Caco-2 (cell line): ENCODE data around the gene CDH12. TPM values are rescaled to one million over a fixed set of nuclear protein-coding genes. Genes with fewer than 3 reads are reported as not detected.

Experiments
- BruUV-seq: library from RNA; stranded (reverse); fragments of 400-500 nt; replicated peaks from 2 replicates; lab custom pipeline; 2021; lab: Mats Ljungman, UMichigan
- CTCF ChIA-PET: fragments of 300-600 bp; sonication (Branson Sonifier 250); formaldehyde crosslinking; loops from one replicate; lab custom pipeline; 2022; ENCODE audit warnings: antibody characterized with exemption; lab: Charles Lee
- POLR2A ChIA-PET: fragments of 300-600 bp; sonication (Branson Sonifier 250); formaldehyde crosslinking; loops from one replicate; lab custom pipeline; 2022; ENCODE audit warnings: antibody characterized with exemption; lab: Charles Lee
- DNase-seq, 2 experiments: peaks; one replicate each; pipeline versions ENCODE4 v3.0.0 to v3.0.0-alpha.2; 2020 to 2022
- H3K27me3 ChIP-seq: replicated peaks from 2 replicates; pipeline ENCODE4 v1.6.0; 2011; ENCODE audit warnings: low read length; ENCODE audit not compliant: control insufficient read depth, insufficient read depth
- H3K36me3 ChIP-seq: 2 replicates; pipeline ENCODE4 v1.5.1; 2011; ENCODE audit warnings: low read length; ENCODE audit not compliant: control insufficient read depth, insufficient read depth
- H3K4me1 ChIP-seq: fragments of 250-450 bp; sonication (Bioruptor Pico); 2 replicates; pipeline ENCODE4 v1.5.1; 2020; ENCODE audit warnings: mild to moderate bottlenecking
- H3K4me3 ChIP-seq: 2 replicates; pipeline ENCODE4 v1.5.1; 2011; ENCODE audit warnings: low read depth, mild to moderate bottlenecking, control low read depth, low read length
- H3K9me3 ChIP-seq: fragments of 250-450 bp; sonication (Bioruptor Pico); 2 replicates; pipeline ENCODE4 v1.5.1; 2020; ENCODE audit warnings: mild to moderate bottlenecking, moderate library complexity
- H3K27ac Mint-ChIP-seq: one replicate; pipeline ENCODE4 v1.8.0; 2022; ENCODE audit warnings: mixed read lengths; ENCODE audit not compliant: unreplicated experiment
- H3K27me3 Mint-ChIP-seq: one replicate; pipeline ENCODE4 v1.8.0; 2022; ENCODE audit warnings: mixed read lengths; ENCODE audit not compliant: insufficient read depth, unreplicated experiment
- H3K36me3 Mint-ChIP-seq: one replicate; pipeline ENCODE4 v1.8.0; 2022; ENCODE audit warnings: mild to moderate bottlenecking, mixed read lengths; ENCODE audit not compliant: insufficient read depth, unreplicated experiment
- H3K4me1 Mint-ChIP-seq: one replicate; pipeline ENCODE4 v1.8.0; 2022; ENCODE audit warnings: low read depth, mixed read lengths; ENCODE audit not compliant: unreplicated experiment
- H3K4me3 Mint-ChIP-seq: one replicate; pipeline ENCODE4 v1.8.0; 2022; ENCODE audit warnings: mild to moderate bottlenecking, moderate library complexity, mixed read lengths; ENCODE audit not compliant: unreplicated experiment
- H3K9me3 Mint-ChIP-seq: one replicate; pipeline ENCODE4 v1.8.0; 2022; ENCODE audit warnings: mixed read lengths; ENCODE audit not compliant: unreplicated experiment
- CTCF ChIP-seq, 2 experiments: fragments of 200-600 bp in 1 of 2; IDR thresholded peaks; 1 replicate in 1 of 2; 2 replicates in 1 of 2; pipeline versions ENCODE4 v1.5.1 to v1.8.0; 2011 to 2022; ENCODE audit warnings: antibody characterized with exemption in 1 of 2, control low read depth in 1 of 2, inconsistent platforms in 1 of 2, low read depth in 1 of 2, low read length in 1 of 2, mild to moderate bottlenecking in 1 of 2, moderate library complexity in 1 of 2; ENCODE audit not compliant: insufficient read depth in 1 of 2, severe bottlenecking in 1 of 2, unreplicated experiment in 1 of 2
- intact Hi-C: fragments of 100-400 bp; cut with micrococcal nuclease; formaldehyde crosslinking; loops from one replicate; pipeline ENCODE4 v1.10.0; 2022; ENCODE audit not compliant: unreplicated experiment
- total RNA-seq: library from RNA; stranded (reverse); gene quantifications from 2 replicates; pipeline ENCODE4 v1.2.3, GENCODE V29; 2022

The CDH12 gene
- total RNA-seq, 1 experiment from 2014 or later = not detected

GRCh38 chr5:22899341-22899740 lies 46.2 kb upstream of the CDH12 start:
- TF ChIP-seq CTCF (IDR thresholded peaks at IDR 0.05; ENCODE audit: insufficient read depth in 1 of 2, low read depth in 1 of 2, low read length in 1 of 2, severe bottlenecking in 1 of 2, unreplicated experiment in 1 of 2) = no peak
- H3K27ac Mint-ChIP-seq = no peak overlapping the region
- Histone ChIP-seq H3K9me3 (no peaks in the 10 kb centered on the region), H3K36me3 (no peaks in the 10 kb centered on the region), H3K4me1 (no peaks in the 10 kb centered on the region), H3K4me3 (no peak overlapping the region), H3K27me3 (no peaks in the 10 kb centered on the region)
- no peak overlapping the region for H3K4me3 Mint-ChIP-seq
- CTCF ChIA-PET = no interaction called here
- no peaks in the 10 kb centered on the region for H3K36me3 Mint-ChIP-seq
- intact Hi-C loops = no loop called here
- no TSS peak for BruUV-seq
- H3K4me1 Mint-ChIP-seq = no peaks in the 10 kb centered on the region
- no peak for DNase-seq
- POLR2A ChIA-PET = no interaction called here
- H3K27me3 Mint-ChIP-seq = no peaks in the 10 kb centered on the region
- no peaks in the 10 kb centered on the region for H3K9me3 Mint-ChIP-seq

GRCh38 chr5:22896152-22896551 lies 43.0 kb upstream of the CDH12 start:
- H3K27ac Mint-ChIP-seq = no peak overlapping the region
- Histone ChIP-seq H3K4me3 (no peak overlapping the region), H3K4me1 (no peaks in the 10 kb centered on the region), H3K36me3 (no peaks in the 10 kb centered on the region), H3K27me3 (no peaks in the 10 kb centered on the region), H3K9me3 (no peaks in the 10 kb centered on the region)
- no peak for DNase-seq
- no TSS peak for BruUV-seq
- no peak overlapping the region for H3K4me3 Mint-ChIP-seq
- no peaks in the 10 kb centered on the region for H3K4me1 Mint-ChIP-seq
- ChIA-PET CTCF (no interaction called here), POLR2A (no interaction called here)
- TF ChIP-seq CTCF (IDR thresholded peaks at IDR 0.05; ENCODE audit: insufficient read depth in 1 of 2, low read depth in 1 of 2, low read length in 1 of 2, severe bottlenecking in 1 of 2, unreplicated experiment in 1 of 2) = no peak
- intact Hi-C loops = no loop called here
- no peaks in the 10 kb centered on the region for H3K9me3 Mint-ChIP-seq
- no peaks in the 10 kb centered on the region for H3K36me3 Mint-ChIP-seq
- peaks cover 2% of the 10 kb centered on the region for H3K27me3 Mint-ChIP-seq

GRCh38 chr5:22892441-22892840 lies 39.3 kb upstream of the CDH12 start:
- intact Hi-C loops = no loop called here
- H3K9me3 ChIP-seq = no peaks in the 10 kb centered on the region
- TF ChIP-seq CTCF (IDR thresholded peaks at IDR 0.05; ENCODE audit: insufficient read depth in 1 of 2, low read depth in 1 of 2, low read length in 1 of 2, severe bottlenecking in 1 of 2, unreplicated experiment in 1 of 2) = no peak
- no peak overlapping the region for H3K4me3 ChIP-seq
- Mint-ChIP-seq H3K27ac (no peak overlapping the region), H3K27me3 (peaks cover 5% of the 10 kb centered on the region), H3K4me1 (no peaks in the 10 kb centered on the region), H3K9me3 (no peaks in the 10 kb centered on the region), H3K4me3 (no peak overlapping the region), H3K36me3 (no peaks in the 10 kb centered on the region)
- DNase-seq = no peak
- no peaks in the 10 kb centered on the region for H3K36me3 ChIP-seq
- no peaks in the 10 kb centered on the region for H3K4me1 ChIP-seq
- BruUV-seq = no TSS peak
- H3K27me3 ChIP-seq = no peaks in the 10 kb centered on the region
- POLR2A ChIA-PET = no interaction called here
- CTCF ChIA-PET = no interaction called here
